Activated naive CD8-positive, alpha-beta T cell treated with anti-CD3 and anti-CD28 coated beads, Interleukin-2, amount 10 ng/mL, durations not matched to agents 7 days and 5 days (primary cell): ENCODE measurements around the gene IQCF2. TPM values are rescaled to one million over a fixed set of nuclear protein-coding genes. Genes with fewer than 3 reads are reported as not detected.

Experiments used
- ATAC-seq: fragments of 150-1000 bp; cut with Tn5 transposase; one replicate; pipeline ENCODE4 v1.10.0; 2021; ENCODE audit warnings: low read depth, moderate library complexity
- POLR2A ChIA-PET: fragments of 350-600 bp; sonication (Branson Sonifier 250); formaldehyde crosslinking; loops from one replicate; lab custom pipeline; 2021; ENCODE audit warnings: antibody characterized with exemption; lab: Charles Lee
- DNase-seq: peaks from one replicate; pipeline ENCODE4 v3.0.0; 2021
- H3K27ac Mint-ChIP-seq: one replicate; pipeline ENCODE4 v1.8.0; 2022; ENCODE audit warnings: mild to moderate bottlenecking, mixed read lengths
- H3K27me3 Mint-ChIP-seq: one replicate; pipeline ENCODE4 v1.8.0; 2022; ENCODE audit warnings: mild to moderate bottlenecking, moderate library complexity, mixed read lengths
- H3K36me3 Mint-ChIP-seq: one replicate; pipeline ENCODE4 v1.8.0; 2021; ENCODE audit warnings: mild to moderate bottlenecking, mixed read lengths
- H3K4me1 Mint-ChIP-seq: one replicate; pipeline ENCODE4 v1.8.0; 2021; ENCODE audit warnings: mixed read lengths
- H3K4me3 Mint-ChIP-seq: one replicate; pipeline ENCODE4 v1.8.0; 2022; ENCODE audit warnings: mild to moderate bottlenecking, moderate library complexity, mixed read lengths
- H3K9me3 Mint-ChIP-seq: one replicate; pipeline ENCODE4 v1.8.0; 2021; ENCODE audit warnings: mixed read lengths
- total RNA-seq, 2 experiments: library from RNA; stranded (reverse); gene quantifications; one replicate each; pipeline ENCODE4 v1.2.3, GENCODE V29; 2021

The IQCF2 gene
- total RNA-seq: not detected

DNA sequence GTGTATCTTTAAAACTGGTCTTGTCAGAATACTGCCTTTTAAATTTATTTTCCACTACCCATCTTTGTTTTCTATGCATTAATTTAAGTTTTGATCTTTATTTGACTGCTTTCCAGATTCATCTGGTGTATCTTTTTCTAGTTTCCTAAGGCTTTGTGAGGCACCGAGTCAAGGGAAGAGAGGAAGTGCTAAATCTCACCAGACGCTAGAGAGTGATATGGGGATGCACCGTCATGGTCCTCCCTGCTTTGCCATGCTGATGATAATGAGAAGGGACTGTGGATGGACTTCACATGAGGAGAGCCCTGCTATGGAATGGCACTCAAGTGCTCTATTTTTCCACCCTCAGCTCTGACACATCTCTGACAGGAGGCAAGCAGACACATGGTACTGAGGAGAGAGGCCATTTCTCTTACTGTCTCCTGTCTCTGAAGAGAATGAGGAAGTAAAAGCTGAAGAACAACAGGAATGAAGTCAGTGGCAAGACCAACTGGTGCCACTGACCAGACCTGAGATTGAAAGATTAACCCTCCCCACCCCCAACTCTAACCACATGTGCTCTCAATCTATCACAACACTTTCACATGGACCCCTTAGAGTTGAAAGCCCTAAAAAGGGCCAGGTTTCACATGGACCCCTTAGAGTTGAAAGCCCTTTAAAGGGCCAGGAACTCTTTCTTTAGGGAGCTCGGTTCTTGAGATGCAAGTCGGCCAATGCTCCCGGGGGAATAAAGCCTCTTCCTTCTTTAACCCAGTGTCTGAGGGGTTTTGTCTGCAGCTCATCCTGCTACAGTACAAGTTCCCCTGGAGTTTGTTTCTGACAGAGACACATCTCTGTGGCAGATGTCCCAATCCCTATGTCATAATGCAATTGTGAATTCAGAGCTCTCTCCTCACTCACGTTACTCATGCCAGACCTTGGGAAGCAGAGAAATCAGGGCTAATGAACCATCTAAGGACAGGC is at the start of gene IQCF2:
IQCF2 (plus strand) TSS at position 913 of the 963 bp plus-strand sequence. CDS start 52 bp downstream, outside the sequence.
- DNase-seq: no peak
- POLR2A ChIA-PET: no interaction called here
- ATAC-seq: no peak
- Mint-ChIP-seq H3K4me3 (no peak within 1 kb of the TSS), H3K36me3 (no peaks in the 10 kb centered on the region), H3K4me1 (peaks cover 3% of the 10 kb centered on the region), H3K9me3 (no peaks in the 10 kb centered on the region), H3K27me3 (peaks cover 23% of the 10 kb centered on the region), H3K27ac (no peak within 1 kb of the TSS)

DNA sequence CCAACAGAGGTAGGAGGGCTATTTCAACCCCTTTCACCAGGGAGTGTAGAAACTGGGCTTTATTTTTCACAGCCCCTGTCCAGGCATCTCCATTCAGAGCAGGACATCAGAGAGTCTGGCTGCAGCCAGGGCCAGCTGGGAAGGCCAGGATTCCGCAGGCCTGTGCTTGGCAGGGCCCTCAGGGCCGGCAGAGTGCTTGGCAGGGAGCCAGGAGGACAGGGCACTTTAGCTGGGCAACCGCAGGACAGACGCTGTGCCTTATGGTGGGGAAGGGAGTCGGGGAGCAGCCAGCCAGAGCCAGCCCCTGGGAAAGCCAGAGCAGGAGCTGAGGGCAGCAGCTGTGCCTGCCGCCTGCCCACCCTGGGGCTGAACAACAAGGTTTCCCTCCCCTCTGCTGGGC is 47.9 kb upstream of the IQCF2 start:
- Mint-ChIP-seq H3K27me3 (peaks cover 9% of the 10 kb centered on the region), H3K36me3 (no peaks in the 10 kb centered on the region), H3K4me3 (no peak overlapping the region), H3K9me3 (no peaks in the 10 kb centered on the region), H3K27ac (no peak overlapping the region), H3K4me1 (peaks cover 10% of the 10 kb centered on the region)
- DNase-seq (no peak), ATAC-seq (no peak)
- POLR2A ChIA-PET: no interaction called here

DNA sequence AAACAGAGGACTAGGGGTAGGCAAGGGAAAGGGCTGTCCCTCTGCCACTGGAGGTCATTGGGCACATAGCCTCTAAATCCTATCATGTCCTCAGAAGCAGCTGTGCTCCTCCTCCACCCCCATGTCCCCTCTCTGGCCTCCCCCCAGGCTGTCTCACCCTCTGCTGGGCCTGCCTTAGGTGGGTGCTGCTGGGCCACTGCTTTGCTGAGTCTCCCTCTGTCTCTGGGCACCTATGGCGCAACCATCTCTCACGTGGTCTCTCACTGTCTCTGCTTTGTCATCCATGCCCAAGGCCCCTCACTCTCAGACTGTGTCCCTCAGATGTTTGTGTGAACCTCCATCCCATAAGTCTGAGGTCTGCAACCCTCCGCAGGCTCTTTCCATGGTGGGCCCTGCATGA is 47.4 kb upstream of the IQCF2 start:
- Mint-ChIP-seq H3K4me3 (no peak overlapping the region), H3K27ac (no peak overlapping the region), H3K4me1 (peaks cover 10% of the 10 kb centered on the region), H3K27me3 (peaks cover 9% of the 10 kb centered on the region), H3K36me3 (no peaks in the 10 kb centered on the region), H3K9me3 (no peaks in the 10 kb centered on the region)
- no peak for DNase-seq
- POLR2A ChIA-PET: no interaction called here
- ATAC-seq: no peak

DNA sequence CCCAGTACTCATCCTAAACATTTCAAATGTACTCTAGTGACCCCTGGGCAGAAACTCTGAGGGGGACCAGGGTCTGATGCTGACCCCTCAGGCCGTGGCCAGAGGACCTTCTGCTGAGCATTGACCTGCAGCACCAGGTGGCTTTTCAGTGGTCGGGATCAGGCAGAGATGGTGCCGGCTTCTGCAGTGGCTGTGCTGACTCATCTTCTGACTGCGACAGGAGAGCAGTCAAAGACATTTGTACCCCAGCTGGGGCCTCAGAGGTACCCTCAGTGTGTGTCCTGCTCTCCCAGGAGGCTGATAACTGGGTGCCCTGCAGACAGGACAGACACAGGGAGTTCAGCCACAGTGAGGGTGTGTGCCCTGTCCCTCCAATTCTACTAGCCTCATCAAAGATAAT is 45.8 kb upstream of the IQCF2 start:
- H3K4me3 Mint-ChIP-seq: no peak overlapping the region
- H3K9me3 Mint-ChIP-seq: no peaks in the 10 kb centered on the region
- no peak for ATAC-seq
- H3K27ac Mint-ChIP-seq: no peak overlapping the region
- H3K4me1 Mint-ChIP-seq: peaks cover 10% of the 10 kb centered on the region
- DNase-seq: no peak
- no peaks in the 10 kb centered on the region for H3K36me3 Mint-ChIP-seq
- peaks cover 11% of the 10 kb centered on the region for H3K27me3 Mint-ChIP-seq
- POLR2A ChIA-PET: no interaction called here

DNA sequence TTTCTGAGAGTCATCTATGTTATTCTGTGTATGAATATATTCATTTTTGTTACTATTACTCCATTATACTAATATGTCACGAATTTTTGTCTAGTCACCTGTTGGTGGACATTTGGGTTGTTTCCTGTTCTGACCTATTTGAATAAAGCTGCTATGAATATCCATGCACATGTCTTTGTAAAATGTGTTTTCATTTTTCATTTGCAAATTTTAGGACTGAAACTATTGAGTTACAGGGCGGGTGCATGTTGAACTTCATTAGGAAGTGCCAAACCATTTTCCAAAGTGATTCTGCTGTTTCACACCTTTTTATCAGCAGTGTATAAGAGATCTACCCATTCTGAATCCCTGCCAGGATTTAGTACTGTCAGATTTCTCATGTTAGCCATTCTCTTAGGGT is 44.7 kb upstream of the IQCF2 start:
- Mint-ChIP-seq H3K9me3 (peaks cover 2% of the 10 kb centered on the region), H3K4me3 (no peak overlapping the region), H3K4me1 (peaks cover 11% of the 10 kb centered on the region), H3K27ac (no peak overlapping the region), H3K27me3 (peaks cover 11% of the 10 kb centered on the region), H3K36me3 (peaks cover 2% of the 10 kb centered on the region)
- no peak for DNase-seq
- POLR2A ChIA-PET: no interaction called here
- ATAC-seq: no peak

DNA sequence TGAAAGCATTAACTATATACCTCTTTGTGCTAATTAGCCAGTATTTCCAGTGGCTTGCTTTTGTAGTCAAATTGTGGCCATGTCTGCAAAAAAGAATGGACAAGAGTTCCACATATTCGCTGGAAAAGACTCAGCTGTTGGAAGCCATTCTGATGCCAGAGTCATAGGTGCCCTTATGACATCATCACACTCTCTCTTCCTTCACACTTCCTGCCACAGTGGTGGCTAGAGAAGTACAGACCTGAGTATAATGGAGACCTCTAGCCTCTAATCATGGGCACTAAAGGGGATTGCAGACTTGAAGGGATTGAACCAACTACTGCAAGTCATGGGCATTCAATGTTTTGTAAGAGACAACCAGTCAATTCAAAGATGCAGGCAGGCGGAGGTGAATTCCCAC is 44.0 kb upstream of the IQCF2 start:
- Mint-ChIP-seq H3K4me1 (peaks cover 11% of the 10 kb centered on the region), H3K27me3 (peaks cover 11% of the 10 kb centered on the region), H3K36me3 (peaks cover 3% of the 10 kb centered on the region), H3K4me3 (no peak overlapping the region), H3K9me3 (peaks cover 4% of the 10 kb centered on the region), H3K27ac (no peak overlapping the region)
- DNase-seq (no peak), ATAC-seq (no peak)
- POLR2A ChIA-PET: no interaction called here

DNA sequence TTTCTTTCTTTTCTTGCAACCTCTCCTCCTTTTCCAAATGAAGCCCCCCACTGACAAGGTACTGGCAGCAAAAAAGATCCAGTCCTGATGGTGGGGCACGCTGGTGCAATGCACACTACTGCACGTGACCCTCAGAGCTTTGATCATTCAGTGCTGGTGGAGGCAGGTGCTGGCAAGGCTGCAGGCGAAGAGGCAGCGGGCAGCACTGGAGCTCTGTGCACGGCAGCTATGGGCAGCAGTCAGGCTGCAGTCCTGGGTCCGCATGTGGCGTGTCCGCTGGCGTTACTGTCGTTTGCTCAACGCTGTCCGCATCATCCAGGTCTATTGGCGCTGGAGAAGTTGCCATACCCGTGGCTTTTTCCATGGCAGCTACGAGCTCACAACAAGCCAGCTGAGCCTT is 42.3 kb upstream of the IQCF2 start:
- no peak overlapping the region for H3K27ac Mint-ChIP-seq
- POLR2A ChIA-PET: interaction anchor here (0.5 kb wide), 1 partner anchor 1837 kb away, joined by 4 read pairs; no protein-coding TSS in a partner anchor
- H3K4me1 Mint-ChIP-seq: peaks cover 17% of the 10 kb centered on the region
- H3K4me3 Mint-ChIP-seq: no peak overlapping the region
- peaks cover 3% of the 10 kb centered on the region for H3K36me3 Mint-ChIP-seq
- peaks cover 9% of the 10 kb centered on the region for H3K9me3 Mint-ChIP-seq
- ATAC-seq (no peak), DNase-seq (no peak)
- peaks cover 21% of the 10 kb centered on the region for H3K27me3 Mint-ChIP-seq

DNA sequence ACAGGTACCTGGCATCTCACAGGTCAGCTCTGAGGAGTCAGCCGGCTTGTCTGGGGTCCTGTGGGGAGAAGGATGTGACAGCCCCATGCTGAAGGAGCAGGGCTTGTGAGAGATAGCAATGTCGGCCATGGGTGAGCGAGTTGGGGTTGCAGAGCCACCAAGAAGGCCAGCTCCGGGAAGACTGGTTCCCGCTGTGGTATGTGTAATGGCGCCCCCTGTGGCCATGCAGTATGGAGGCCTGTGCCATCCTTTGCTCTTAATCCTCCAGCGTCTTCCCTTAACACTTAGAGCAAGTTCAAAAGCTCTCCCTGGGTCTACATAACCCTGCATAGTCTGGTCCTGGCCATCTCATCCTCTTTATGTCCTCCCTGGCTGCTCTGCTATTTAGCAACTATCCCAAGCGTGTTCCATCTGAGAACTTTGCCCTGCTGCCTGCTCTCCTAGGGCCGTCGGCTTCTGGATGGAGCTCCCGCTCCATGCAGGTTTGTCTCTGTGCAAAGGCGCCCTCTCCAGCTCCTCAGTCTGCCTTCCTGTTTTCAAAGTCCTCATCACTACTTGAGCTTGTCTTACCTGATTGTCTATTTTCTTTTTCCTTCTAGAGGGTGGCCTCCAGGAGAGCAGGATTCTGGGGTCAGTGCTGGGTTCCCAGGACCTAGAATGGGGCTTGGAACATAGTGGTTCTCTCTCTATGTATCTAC is 41.6 kb upstream of the IQCF2 start:
- DNase-seq (no peak), ATAC-seq (no peak)
- no peak overlapping the region for H3K4me3 Mint-ChIP-seq
- H3K9me3 Mint-ChIP-seq: peaks cover 9% of the 10 kb centered on the region
- H3K27ac Mint-ChIP-seq: no peak overlapping the region
- peaks cover 22% of the 10 kb centered on the region for H3K27me3 Mint-ChIP-seq
- POLR2A ChIA-PET: interaction anchor here (0.5 kb wide), 1 partner anchor 1838 kb away, joined by 4 read pairs; no protein-coding TSS in a partner anchor
- H3K36me3 Mint-ChIP-seq: peaks cover 3% of the 10 kb centered on the region
- peaks cover 17% of the 10 kb centered on the region for H3K4me1 Mint-ChIP-seq

DNA sequence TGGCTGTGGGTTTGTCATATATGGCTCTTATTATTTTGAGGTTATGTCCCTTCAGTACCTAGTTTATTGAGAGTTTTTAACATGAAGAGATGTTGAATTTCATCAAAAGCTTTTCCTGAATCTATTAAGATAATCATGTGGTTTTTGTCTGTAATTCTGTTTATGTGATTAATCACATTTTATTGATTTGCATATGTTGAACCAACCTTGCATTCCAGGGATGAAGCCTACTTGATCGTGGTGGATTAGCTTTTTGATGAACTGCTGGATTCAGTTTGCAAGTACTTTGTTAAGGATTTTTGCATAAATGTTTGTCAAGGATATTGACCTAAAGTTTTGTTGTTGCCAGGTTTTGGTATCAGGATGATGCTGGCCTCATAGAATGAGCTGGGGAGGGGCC is 33.1 kb upstream of the IQCF2 start:
- Mint-ChIP-seq H3K4me3 (no peak overlapping the region), H3K27me3 (peaks cover 16% of the 10 kb centered on the region), H3K27ac (no peak overlapping the region), H3K36me3 (no peaks in the 10 kb centered on the region), H3K9me3 (peaks cover 11% of the 10 kb centered on the region), H3K4me1 (peaks cover 4% of the 10 kb centered on the region)
- ATAC-seq (no peak), DNase-seq (no peak)
- POLR2A ChIA-PET: no interaction called here

DNA sequence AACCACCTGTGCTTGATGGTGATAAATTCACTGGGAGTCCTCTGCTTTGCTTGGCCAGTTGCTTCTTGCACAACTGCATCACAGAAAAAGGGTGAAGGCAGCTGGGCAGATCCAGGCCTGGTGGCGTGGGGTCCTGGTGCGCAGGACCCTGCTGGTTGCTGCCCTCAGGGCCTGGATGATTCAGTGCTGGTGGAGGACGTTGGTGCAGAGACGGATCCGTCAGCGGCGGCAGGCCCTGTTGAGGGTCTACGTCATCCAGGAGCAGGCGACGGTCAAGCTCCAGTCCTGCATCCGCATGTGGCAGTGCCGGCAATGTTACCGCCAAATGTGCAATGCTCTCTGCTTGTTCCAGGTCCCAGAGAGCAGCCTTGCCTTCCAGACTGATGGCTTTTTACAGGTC is 31.1 kb upstream of the IQCF2 start:
- Mint-ChIP-seq H3K36me3 (no peaks in the 10 kb centered on the region), H3K27ac (no peak overlapping the region), H3K4me1 (no peaks in the 10 kb centered on the region), H3K9me3 (peaks cover 17% of the 10 kb centered on the region), H3K27me3 (peaks cover 30% of the 10 kb centered on the region), H3K4me3 (no peak overlapping the region)
- ATAC-seq (no peak), DNase-seq (no peak)
- POLR2A ChIA-PET: no interaction called here

DNA sequence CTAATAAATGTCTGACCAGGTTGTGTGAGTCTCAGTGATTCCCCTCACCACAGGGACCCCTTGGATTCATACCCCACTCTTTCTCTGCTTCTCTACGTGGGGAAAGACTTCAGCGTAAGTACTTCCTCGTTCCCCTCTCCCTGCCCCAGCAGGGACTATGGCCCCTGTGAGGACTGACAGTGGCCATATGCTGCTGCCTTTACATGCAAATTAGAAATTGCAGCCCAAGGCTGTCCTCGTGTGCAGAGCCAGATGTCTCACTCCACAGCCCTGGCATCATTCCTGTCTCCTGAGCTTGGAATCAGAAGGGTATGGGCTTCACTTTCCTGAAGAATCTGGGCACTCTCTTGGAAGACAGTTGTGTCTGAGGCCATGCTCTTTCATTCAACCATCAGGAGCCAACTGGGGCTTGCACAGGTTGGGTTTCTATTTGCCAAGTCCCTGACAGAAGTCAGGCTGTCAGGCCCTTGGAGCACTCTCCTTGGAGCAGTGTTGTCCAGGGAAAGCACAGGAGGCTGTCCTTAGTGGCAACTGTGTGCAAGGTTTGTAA is 30.5 kb upstream of the IQCF2 start:
- Mint-ChIP-seq H3K4me1 (no peaks in the 10 kb centered on the region), H3K4me3 (no peak overlapping the region), H3K27ac (no peak overlapping the region), H3K9me3 (peaks cover 17% of the 10 kb centered on the region), H3K27me3 (peaks cover 30% of the 10 kb centered on the region), H3K36me3 (no peaks in the 10 kb centered on the region)
- POLR2A ChIA-PET: no interaction called here
- no peak for ATAC-seq
- no peak for DNase-seq

DNA sequence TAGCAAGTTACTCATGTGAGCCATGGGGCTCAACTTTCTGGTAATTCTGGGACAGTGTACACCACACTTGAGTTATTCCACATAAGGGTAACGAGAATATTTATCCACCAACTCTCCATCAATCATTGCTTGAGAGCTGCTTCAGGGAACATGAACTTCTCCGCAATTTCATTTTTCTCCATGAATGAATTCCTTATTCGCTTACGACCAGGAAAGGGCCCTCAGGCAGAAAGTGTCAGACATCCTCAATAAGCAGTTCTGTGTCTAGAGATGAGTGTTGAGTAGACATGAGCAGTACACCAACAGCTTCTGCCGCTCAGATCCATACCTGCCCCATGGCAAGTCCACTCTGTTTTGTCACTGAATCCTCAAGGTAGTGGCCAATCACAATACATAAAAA is 24.8 kb upstream of the IQCF2 start:
- Mint-ChIP-seq H3K27me3 (peaks cover 47% of the 10 kb centered on the region), H3K4me3 (no peak overlapping the region), H3K9me3 (peaks cover 6% of the 10 kb centered on the region), H3K4me1 (no peaks in the 10 kb centered on the region), H3K27ac (no peak overlapping the region), H3K36me3 (no peaks in the 10 kb centered on the region)
- DNase-seq (no peak), ATAC-seq (no peak)
- POLR2A ChIA-PET: no interaction called here

DNA sequence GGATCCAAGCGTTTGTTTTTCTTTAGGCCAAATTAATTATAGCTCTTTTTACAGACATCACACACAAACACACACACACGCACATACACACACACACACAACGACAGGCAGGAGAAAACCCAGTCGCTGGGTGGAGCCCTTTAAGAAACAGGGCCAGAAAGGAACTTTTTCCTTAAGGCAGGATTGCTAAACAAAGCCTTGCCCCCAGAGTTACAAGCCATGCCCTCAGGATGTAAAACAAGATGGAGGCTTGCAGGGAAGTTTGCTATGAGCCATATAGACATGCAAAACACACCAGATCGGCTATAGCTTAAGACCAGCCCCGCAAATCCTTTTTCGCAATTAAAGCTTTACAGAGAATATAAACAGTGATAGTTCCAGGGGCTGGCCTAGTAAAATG is 16.3 kb upstream of the IQCF2 start:
- ATAC-seq (no peak), DNase-seq (no peak)
- POLR2A ChIA-PET: no interaction called here
- no peak overlapping the region for H3K4me3 Mint-ChIP-seq
- H3K36me3 Mint-ChIP-seq: no peaks in the 10 kb centered on the region
- no peak overlapping the region for H3K27ac Mint-ChIP-seq
- H3K27me3 Mint-ChIP-seq: peaks cover 45% of the 10 kb centered on the region
- H3K9me3 Mint-ChIP-seq: peaks cover 6% of the 10 kb centered on the region
- H3K4me1 Mint-ChIP-seq: no peaks in the 10 kb centered on the region
